ENCODE data around the gene PLCXD1.

GRCh38 chrX:283115-283845 is 2.1 kb downstream of the PLCXD1 start:
- TF ChIP-seq, protein P1, sequence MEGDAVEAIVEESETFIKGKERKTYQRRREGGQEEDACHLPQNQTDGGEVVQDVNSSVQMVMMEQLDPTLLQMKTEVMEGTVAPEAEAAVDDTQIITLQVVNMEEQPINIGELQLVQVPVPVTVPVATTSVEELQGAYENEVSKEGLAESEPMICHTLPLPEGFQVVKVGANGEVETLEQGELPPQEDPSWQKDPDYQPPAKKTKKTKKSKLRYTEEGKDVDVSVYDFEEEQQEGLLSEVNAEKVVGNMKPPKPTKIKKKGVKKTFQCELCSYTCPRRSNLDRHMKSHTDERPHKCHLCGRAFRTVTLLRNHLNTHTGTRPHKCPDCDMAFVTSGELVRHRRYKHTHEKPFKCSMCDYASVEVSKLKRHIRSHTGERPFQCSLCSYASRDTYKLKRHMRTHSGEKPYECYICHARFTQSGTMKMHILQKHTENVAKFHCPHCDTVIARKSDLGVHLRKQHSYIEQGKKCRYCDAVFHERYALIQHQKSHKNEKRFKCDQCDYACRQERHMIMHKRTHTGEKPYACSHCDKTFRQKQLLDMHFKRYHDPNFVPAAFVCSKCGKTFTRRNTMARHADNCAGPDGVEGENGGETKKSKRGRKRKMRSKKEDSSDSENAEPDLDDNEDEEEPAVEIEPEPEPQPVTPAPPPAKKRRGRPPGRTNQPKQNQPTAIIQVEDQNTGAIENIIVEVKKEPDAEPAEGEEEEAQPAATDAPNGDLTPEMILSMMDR (IDR thresholded peaks at IDR 0.05) = no peak
- TF ChIP-seq POLR2A (IDR thresholded peaks at IDR 0.05) = no peak

Data from vagina (tissue), 2 donors.